Lower lobe of right lung (tissue), 2 donors: ENCODE measurements around the gene KDR. TPM values are rescaled to one million over a fixed set of nuclear protein-coding genes. Genes with fewer than 3 reads are reported as not detected.

Experiments used
- ATAC-seq, 2 donors: fragments of 200-7000 bp; cut with Tn5 transposase; one replicate each; pipeline ENCODE4 v1.9.1; 2020 to 2022; ENCODE audit warnings: mild to moderate bottlenecking in 2 of 2, moderate library complexity in 2 of 2
- DNase-seq: peaks from one replicate; pipeline ENCODE4 v3.0.0-alpha.2; 2020
- H3K27ac ChIP-seq: fragments of 200-600 bp; one replicate; pipeline ENCODE4 v1.8.0; 2022
- H3K27me3 ChIP-seq: fragments of 200-600 bp; one replicate; pipeline ENCODE4 v1.8.0; 2022; ENCODE audit warnings: low read depth
- H3K36me3 ChIP-seq: fragments of 200-600 bp; one replicate; pipeline ENCODE4 v1.8.0; 2022; ENCODE audit warnings: mild to moderate bottlenecking
- H3K4me1 ChIP-seq: fragments of 200-600 bp; one replicate; pipeline ENCODE4 v1.8.0; 2022
- H3K4me3 ChIP-seq: fragments of 200-600 bp; one replicate; pipeline ENCODE4 v1.8.0; 2022; ENCODE audit warnings: mild to moderate bottlenecking
- H3K9me3 ChIP-seq: fragments of 200-600 bp; one replicate; pipeline ENCODE4 v1.8.0; 2022
- CTCF ChIP-seq: fragments of 200-600 bp; IDR thresholded peaks from one replicate; pipeline ENCODE4 v1.8.0; 2022; ENCODE audit warnings: antibody characterized with exemption, mild to moderate bottlenecking
- intact Hi-C: fragments of 100-400 bp; cut with DNase I; formaldehyde crosslinking; loops from one replicate; pipeline ENCODE4 v1.11.0; 2022
- long read RNA-seq: library from polyadenylated mRNA; unstranded; transcript quantifications from one replicate; pipeline ENCODE4 v2.0.0, GENCODE V29; 2021
- total RNA-seq: library from RNA; stranded (reverse); fragmentation: NEBNext Ultra II Directional; extraction: Animal tissue kit (Norgen Biotek cat#: 25700); gene quantifications from one replicate; pipeline ENCODE4 v1.2.1, GENCODE V29; 2021
- donor health status: DM: no; HTN: yes; CAD: no; lungs with severe emphysema.

KDR gene
- 55.8 TPM for total RNA-seq
- long read RNA-seq, full-length matches to known transcripts: 5 of 12 reads
- long read RNA-seq, partial matches to known transcripts: 6 of 12 reads
- long read RNA-seq, other reads (novel, unspliced or antisense): 1 of 12 reads

DNA sequence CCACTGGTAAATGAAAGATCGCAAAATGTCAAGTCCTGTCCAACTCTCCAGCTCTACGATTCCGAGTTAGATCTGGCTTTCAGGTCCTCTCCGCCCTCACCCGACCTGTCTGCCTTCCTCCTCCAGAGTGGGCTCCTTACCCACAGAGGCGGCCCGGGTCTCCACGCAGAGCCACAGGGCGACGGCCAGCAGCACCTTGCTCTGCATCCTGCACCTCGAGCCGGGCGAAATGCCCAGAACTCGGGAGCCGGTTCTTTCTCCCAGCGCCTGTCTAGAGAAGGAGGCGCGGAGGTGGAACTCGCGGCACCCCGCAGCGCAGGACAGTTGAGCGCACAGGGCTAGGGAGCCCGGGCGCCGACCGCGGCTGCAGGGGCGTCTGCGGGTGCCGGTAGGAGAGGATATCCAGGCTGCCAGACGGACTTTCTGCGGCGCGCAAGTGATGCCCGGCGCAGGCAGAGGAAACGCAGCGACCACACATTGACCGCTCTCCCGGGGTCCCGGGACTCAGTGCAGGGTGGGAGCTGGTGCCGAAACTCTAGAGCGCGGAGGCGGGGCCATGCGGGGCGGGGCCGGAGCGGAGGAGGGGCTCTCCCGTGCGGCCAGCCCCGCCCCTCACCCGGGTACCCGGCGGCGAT, at the start of gene KDR:
Gene KDR (minus strand): TSS at position 509 of the 635 bp plus-strand sequence. CDS start 302 bp downstream, at position 207.
- intact Hi-C loops: no loop called here

DNA sequence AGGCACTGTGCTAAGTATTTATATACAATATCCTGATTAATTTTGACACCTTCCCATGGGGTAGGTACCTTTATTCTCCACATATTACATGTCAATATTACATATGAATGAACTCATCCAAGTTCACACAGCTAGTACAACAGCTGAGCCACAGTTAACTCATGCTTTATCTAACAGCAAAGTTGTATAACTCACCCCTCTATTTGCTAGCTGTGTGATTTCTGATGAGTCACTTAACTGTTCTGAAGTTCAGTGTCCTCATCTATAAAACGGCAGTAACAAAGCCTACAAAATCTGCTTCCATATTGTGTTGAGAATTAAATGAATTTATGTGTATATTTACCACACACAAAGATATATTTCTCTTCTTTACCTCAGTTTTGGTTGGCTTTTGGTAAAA, 48.2 kb upstream of the KDR start:
- no peaks in the 10 kb centered on the region for H3K27me3 ChIP-seq
- H3K36me3 ChIP-seq: no peaks in the 10 kb centered on the region
- no peak for TF ChIP-seq CTCF
- no peak overlapping the region for H3K4me3 ChIP-seq
- no peaks in the 10 kb centered on the region for H3K4me1 ChIP-seq
- no peak for ATAC-seq
- H3K27ac ChIP-seq: peak overlapping the region; percentile 13
- H3K9me3 ChIP-seq: no peaks in the 10 kb centered on the region
- no peak for DNase-seq
- intact Hi-C loops: loop anchor here (5.0 kb wide), 1 partner anchor 149 kb away; no protein-coding TSS in a partner anchor

More for the DNA sequence above, at the start of gene KDR:
- no peaks in the 10 kb centered on the region for H3K36me3 ChIP-seq
- H3K9me3 ChIP-seq: no peaks in the 10 kb centered on the region
- TF ChIP-seq CTCF: no peak
- ATAC-seq (peak; percentile 87 to 89), DNase-seq (peak; percentile 54)
- peaks cover 18% of the 10 kb centered on the region for H3K4me1 ChIP-seq
- H3K4me3 ChIP-seq: peak within 1 kb of the TSS; percentile 69
- H3K27ac ChIP-seq: peak within 1 kb of the TSS; percentile 74
- peaks cover 18% of the 10 kb centered on the region for H3K27me3 ChIP-seq

- Histone ChIP-seq H3K27me3 (no peaks in the 10 kb centered on the region), H3K4me1 (no peaks in the 10 kb centered on the region), H3K36me3 (no peaks in the 10 kb centered on the region), H3K9me3 (no peaks in the 10 kb centered on the region), H3K27ac (peak overlapping the region; percentile 50), H3K4me3 (no peak overlapping the region)
- DNase-seq (no peak), ATAC-seq (peak in 1 of 2 donors; percentile 37)
- intact Hi-C loops: loop anchor here (5.0 kb wide), 1 partner anchor 150 kb away; no protein-coding TSS in a partner anchor
- TF ChIP-seq CTCF: no peak
Observed at GRCh38 chr4:55172694-55173287, 47.4 kb upstream of the KDR start.

DNA sequence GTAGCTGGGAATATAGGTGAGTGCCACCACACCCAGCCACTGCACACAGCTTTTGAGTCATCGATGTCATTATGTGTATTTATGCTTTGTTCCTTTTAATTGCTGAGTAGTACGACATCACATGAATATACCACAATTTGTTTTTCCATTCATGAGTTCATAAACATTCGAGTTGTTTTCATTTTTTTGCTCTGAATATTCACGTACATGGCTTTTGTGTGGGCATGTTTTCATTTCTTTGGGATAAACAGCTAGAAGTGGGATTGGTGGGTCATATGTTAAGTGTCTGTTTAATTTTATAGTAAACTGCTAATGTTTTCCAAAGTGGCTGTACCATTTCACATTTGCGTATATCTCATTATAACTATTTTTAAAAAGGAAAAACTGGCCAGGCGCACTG, 45.1 kb upstream of the KDR start:
- DNase-seq (no peak), ATAC-seq (no peak)
- Histone ChIP-seq H3K27me3 (no peaks in the 10 kb centered on the region), H3K4me3 (no peak overlapping the region), H3K4me1 (no peaks in the 10 kb centered on the region), H3K27ac (no peak overlapping the region), H3K9me3 (no peaks in the 10 kb centered on the region), H3K36me3 (no peaks in the 10 kb centered on the region)
- intact Hi-C loops: loop anchor here (5.0 kb wide), 1 partner anchor 152 kb away; no protein-coding TSS in a partner anchor
- TF ChIP-seq CTCF: no peak

DNA sequence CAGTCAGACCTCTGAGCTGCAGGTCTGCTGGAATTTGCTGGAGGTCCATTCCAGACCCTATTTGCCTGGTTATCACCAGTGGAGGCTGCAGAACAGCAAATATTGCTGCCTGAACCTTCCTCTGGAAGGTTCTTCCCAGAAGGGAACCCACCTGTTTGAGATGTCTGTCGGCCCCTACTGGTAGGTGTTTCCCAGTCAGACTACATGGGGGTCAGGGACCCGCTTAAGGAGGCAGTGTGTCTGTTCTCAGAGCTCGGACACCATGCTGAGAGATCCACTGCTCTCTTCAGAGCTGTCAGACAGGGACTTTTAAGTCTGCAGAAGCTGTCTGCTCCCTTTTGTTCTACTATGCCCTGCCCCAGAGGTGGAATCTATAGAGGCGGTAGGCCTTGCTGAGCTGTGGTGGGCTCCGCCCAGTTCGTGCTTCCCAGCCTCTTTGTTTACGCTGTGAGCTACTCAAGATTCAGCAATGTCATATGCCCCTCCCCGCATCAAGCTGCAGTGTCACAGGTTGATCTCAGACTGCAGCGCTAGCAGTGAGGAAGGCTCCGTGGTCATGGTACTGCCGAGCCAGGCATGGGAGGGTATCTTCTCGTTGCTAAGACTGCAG, 44.1 kb upstream of the KDR start:
- no peaks in the 10 kb centered on the region for H3K9me3 ChIP-seq
- ATAC-seq: peak in 1 of 2 donors; percentile 55
- H3K27ac ChIP-seq: peak overlapping the region; percentile 18
- H3K4me3 ChIP-seq: no peak overlapping the region
- DNase-seq: peak; percentile 51
- intact Hi-C loops: no loop called here
- no peaks in the 10 kb centered on the region for H3K4me1 ChIP-seq
- H3K36me3 ChIP-seq: no peaks in the 10 kb centered on the region
- H3K27me3 ChIP-seq: no peaks in the 10 kb centered on the region
- TF ChIP-seq CTCF: no peak
